ENCODE measurements around the gene MALL.

DNA sequence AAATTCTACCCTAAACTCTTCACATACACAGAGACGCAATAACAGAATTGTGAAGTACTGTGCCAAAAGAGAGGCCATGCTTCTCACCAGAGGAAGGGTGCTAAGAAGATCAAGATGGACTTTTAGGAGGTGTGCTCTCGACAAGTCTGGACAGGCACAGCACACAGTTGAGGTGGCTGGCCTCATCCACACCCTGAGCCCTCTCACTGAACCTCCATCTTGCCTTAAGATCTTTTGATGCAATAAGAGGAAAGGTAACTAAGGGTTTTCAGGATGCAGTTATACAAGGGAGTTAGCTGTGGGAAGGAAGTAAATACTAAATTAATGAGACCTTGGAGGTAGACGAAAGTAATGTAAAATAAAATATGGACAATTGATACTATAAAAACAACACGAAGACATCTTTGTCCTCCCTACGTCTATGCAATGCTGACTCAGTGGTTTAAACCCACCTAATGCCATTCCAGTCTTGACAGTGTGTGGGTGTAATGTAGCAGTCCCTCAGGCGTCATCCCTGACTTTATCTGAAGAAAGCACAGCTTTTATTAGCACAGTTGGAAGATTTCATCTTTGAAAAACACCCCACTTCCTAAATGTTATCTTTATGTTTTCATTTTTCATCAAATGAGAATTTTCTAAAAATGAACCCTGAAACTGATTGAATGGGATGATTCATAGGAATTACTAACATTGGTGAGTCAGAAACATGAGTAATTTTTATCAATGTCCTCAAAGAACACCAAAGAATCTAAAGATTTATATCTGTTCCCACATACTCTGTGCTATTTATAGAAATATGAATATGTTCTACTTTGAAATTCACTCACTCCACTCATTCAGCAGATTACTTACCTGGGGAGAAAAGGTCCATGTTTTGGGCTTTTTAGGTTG lies 34.0 kb upstream of the MALL start:
- TF ChIP-seq, protein P1, sequence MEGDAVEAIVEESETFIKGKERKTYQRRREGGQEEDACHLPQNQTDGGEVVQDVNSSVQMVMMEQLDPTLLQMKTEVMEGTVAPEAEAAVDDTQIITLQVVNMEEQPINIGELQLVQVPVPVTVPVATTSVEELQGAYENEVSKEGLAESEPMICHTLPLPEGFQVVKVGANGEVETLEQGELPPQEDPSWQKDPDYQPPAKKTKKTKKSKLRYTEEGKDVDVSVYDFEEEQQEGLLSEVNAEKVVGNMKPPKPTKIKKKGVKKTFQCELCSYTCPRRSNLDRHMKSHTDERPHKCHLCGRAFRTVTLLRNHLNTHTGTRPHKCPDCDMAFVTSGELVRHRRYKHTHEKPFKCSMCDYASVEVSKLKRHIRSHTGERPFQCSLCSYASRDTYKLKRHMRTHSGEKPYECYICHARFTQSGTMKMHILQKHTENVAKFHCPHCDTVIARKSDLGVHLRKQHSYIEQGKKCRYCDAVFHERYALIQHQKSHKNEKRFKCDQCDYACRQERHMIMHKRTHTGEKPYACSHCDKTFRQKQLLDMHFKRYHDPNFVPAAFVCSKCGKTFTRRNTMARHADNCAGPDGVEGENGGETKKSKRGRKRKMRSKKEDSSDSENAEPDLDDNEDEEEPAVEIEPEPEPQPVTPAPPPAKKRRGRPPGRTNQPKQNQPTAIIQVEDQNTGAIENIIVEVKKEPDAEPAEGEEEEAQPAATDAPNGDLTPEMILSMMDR (IDR thresholded peaks at IDR 0.05; ENCODE audit: control extremely low read depth in 1 of 3, insufficient read depth in 1 of 3, low read depth in 1 of 3, low read length in 3 of 3): no peak
- no peak for TF ChIP-seq YY1 (IDR thresholded peaks at IDR 0.05; ENCODE audit: low read depth, low read length)
- no peak for TF ChIP-seq EZH2 (IDR thresholded peaks at IDR 0.05; ENCODE audit: low read depth, low read length, severe bottlenecking)
- TF ChIP-seq POLR2A (IDR thresholded peaks at IDR 0.05; ENCODE audit: control extremely low read depth in 1 of 2, low read depth in 2 of 2, low read length in 2 of 2): no peak
